GM20000 (cell line): ENCODE data around the gene GLRA1.
"Not testable (repeated sequence)": the region's sequence is repeated elsewhere in the genome, so short reads cannot be mapped to it uniquely, and the experiment has no call there.

Experiments used
- DNase-seq: peaks from one replicate; pipeline ENCODE4 v3.0.0; 2012; ENCODE audit warnings: low spot score
- CTCF ChIP-seq: IDR thresholded peaks from 2 replicates; pipeline ENCODE4 v1.5.1; 2012; ENCODE audit warnings: mild to moderate bottlenecking, control low read depth; ENCODE audit errors: extremely low read depth, missing control alignments

Gene GLRA1

GRCh38 chr5:151870271-151870670, 54.4 kb downstream of the GLRA1 start:
- no peak for TF ChIP-seq CTCF

GRCh38 chr5:151869843-151870242, 54.8 kb downstream of the GLRA1 start:
- TF ChIP-seq CTCF: no peak
- DNase-seq: no peak

More at GRCh38 chr5:151870271-151870670, 54.4 kb downstream of the GLRA1 start:
- no peak for DNase-seq

- no peak for DNase-seq
- TF ChIP-seq CTCF: no peak
Observed at GRCh38 chr5:151868451-151868850, 56.2 kb downstream of the GLRA1 start.

GRCh38 chr5:151864061-151864748, 60.4 kb downstream of the GLRA1 start:
- no peak for DNase-seq
- no peak for TF ChIP-seq CTCF

GRCh38 chr5:151863566-151863965, 61.1 kb downstream of the GLRA1 start:
- no peak for DNase-seq
- no peak for TF ChIP-seq CTCF

GRCh38 chr5:151862811-151863472, 61.7 kb downstream of the GLRA1 start:
- peak; percentile 14 for DNase-seq
- no peak for TF ChIP-seq CTCF

- not testable (repeated sequence) for DNase-seq
Observed at GRCh38 chr5:151860867-151861266, 63.8 kb downstream of the GLRA1 start.

GRCh38 chr5:151856861-151857260, 67.8 kb downstream of the GLRA1 start:
- no peak for DNase-seq

More at GRCh38 chr5:151856861-151857260, 67.8 kb downstream of the GLRA1 start:
- no peak for TF ChIP-seq CTCF
